GM12865 (cell line): ENCODE measurements around the gene MVB12B.

Source experiments
- DNase-seq: peaks from one replicate; pipeline ENCODE4 v3.0.0; 2010; ENCODE audit warnings: low read depth
- H3K4me3 ChIP-seq: 2 replicates; pipeline ENCODE4 v1.5.1; 2011; ENCODE audit warnings: mild to moderate bottlenecking, low read depth, low read length, control low read depth
- TF ChIP-seq, protein P1 (sequence below): IDR thresholded peaks from 2 replicates; pipeline ENCODE4 v1.5.1; 2011; ENCODE audit warnings: low read length, control low read depth, low read depth, inconsistent platforms; ENCODE audit not compliant: insufficient read depth; ENCODE audit errors: missing control alignments

MVB12B gene

GRCh38 chr9:126376311-126377175 lies 49.9 kb downstream of the MVB12B start:
- no peak overlapping the region for H3K4me3 ChIP-seq
- TF ChIP-seq, protein P1, sequence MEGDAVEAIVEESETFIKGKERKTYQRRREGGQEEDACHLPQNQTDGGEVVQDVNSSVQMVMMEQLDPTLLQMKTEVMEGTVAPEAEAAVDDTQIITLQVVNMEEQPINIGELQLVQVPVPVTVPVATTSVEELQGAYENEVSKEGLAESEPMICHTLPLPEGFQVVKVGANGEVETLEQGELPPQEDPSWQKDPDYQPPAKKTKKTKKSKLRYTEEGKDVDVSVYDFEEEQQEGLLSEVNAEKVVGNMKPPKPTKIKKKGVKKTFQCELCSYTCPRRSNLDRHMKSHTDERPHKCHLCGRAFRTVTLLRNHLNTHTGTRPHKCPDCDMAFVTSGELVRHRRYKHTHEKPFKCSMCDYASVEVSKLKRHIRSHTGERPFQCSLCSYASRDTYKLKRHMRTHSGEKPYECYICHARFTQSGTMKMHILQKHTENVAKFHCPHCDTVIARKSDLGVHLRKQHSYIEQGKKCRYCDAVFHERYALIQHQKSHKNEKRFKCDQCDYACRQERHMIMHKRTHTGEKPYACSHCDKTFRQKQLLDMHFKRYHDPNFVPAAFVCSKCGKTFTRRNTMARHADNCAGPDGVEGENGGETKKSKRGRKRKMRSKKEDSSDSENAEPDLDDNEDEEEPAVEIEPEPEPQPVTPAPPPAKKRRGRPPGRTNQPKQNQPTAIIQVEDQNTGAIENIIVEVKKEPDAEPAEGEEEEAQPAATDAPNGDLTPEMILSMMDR, result no peak
- DNase-seq, result no peak

DNA sequence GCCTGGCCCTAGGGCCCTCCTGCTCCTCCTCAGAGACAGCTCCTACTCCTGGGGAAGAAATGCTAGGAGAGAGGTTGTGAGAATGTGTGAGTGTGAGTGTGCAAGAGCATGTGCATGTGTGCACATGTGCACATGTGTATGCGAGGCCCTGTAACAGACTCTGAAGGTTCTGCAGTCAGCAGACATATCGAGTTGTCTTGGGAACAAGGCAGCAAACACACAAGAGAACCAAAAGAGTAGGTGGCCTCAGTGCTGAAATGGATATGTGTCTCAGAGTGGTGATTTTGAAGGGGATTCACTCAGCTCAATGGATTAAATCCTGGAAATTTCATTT lies 50.5 kb downstream of the MVB12B start:
- TF ChIP-seq, protein P1, result no peak
- DNase-seq, result no peak
- no peak overlapping the region for H3K4me3 ChIP-seq

DNA sequence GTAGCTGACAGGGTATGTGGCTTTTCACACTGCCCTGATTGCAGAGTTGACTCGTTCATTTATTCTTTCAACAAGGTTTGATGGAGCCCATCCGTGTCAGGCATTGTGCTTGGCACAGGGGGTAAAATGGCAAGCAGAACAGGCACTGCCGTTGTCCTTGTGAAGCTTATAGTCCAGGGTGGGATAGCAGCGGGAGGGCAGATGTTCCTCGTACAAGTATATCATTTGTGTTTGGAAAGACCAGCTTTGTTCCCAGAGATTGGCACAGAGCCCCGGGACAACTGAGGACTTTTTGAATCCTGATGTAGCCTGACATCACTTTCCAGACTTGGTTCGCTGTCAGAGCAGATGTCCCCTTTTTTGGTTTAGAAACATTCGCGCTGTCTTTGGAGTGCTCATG lies 50.9 kb downstream of the MVB12B start:
- TF ChIP-seq, protein P1, result no peak
- no peak overlapping the region for H3K4me3 ChIP-seq
- DNase-seq, result no peak

GRCh38 chr9:126378761-126379160 lies 52.1 kb downstream of the MVB12B start:
- no peak overlapping the region for H3K4me3 ChIP-seq
- TF ChIP-seq, protein P1, result no peak
- DNase-seq, result no peak

DNA sequence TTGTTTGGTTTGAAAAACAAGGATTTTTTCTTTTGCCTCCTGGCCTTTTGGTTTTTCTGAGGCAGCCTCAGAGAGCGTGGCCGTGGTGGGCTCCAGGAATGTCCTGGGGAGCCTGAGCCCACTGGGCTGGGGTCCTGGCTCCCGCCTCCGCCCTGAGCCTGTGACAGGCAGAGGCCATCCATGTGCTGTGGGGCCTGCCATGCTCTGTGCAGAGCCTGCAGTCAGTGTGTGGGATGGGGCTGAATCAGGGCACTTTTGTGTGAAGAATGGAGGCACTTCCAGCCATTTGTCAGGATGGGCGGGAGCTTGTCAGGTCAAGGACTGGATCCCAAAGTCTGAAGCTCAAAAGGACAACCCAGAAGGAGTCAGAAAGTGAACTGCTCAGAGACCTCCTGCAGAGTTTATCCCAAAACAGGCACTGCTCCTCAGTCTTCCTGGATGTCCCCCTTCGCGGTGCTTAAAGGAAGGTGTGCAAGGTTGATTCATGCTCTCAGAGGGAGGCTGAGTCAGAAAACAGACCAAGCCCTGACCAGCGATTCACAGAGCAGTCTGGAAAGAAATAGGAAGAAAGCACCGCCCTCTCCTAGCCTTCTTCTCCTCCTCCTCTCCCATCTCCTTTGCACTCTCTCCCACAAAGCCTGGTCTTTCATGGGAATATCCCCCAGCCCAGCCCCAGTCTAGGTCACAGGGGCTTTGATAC lies 53.2 kb downstream of the MVB12B start:
- H3K4me3 ChIP-seq, result no peak overlapping the region
- DNase-seq, result no peak
- TF ChIP-seq, protein P1, result no peak

- no peak for DNase-seq
- TF ChIP-seq, protein P1, result no peak
- H3K4me3 ChIP-seq, result no peak overlapping the region
Observed at GRCh38 chr9:126380447-126380846, 53.8 kb downstream of the MVB12B start.

DNA sequence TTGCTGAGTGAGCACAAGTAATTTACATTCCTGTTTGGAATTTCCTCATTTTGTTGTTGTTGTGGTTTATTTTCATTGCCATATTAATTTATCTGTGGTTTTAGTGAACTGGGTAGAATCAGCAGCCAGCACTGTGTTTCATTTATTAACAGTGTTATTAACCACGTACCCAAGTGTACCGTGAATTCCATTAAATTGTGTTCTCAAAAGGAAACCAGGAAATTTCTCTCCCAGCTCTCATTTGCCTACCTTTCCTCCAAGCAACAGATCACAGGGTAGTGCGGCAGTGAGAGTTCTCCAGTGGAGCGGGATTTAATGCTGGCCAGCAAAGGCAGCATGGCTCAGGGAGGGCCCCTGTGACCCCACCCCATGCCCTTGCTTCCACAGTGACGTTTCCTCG lies 54.6 kb downstream of the MVB12B start:
- H3K4me3 ChIP-seq, result no peak overlapping the region
- DNase-seq, result no peak
- TF ChIP-seq, protein P1, result no peak
